D721Med (cell line): ENCODE results near the gene KRTAP1-3.

Experiments
- DNase-seq: peaks from one replicate; pipeline ENCODE4 v3.0.0; 2011; ENCODE audit warnings: low spot score; ENCODE audit not compliant: insufficient read length
- FAIRE-seq: peaks from 2 replicates; lab custom pipeline; 2011; peaks lifted over from hg19 to GRCh38; lab: Jason Lieb, UNC
- CTCF ChIP-seq: IDR thresholded peaks from 2 replicates; pipeline ENCODE4 v1.5.1; 2012; ENCODE audit warnings: mild to moderate bottlenecking, control low read depth; ENCODE audit not compliant: insufficient read depth; ENCODE audit errors: missing control alignments

Gene KRTAP1-3

GRCh38 chr17:41019415-41019814, 15.3 kb downstream of the KRTAP1-3 start:
- no peak for DNase-seq
- FAIRE-seq = no peak
- no peak for TF ChIP-seq CTCF

- DNase-seq (no peak), FAIRE-seq (no peak)
- TF ChIP-seq CTCF = no peak
These were observed 16.1 kb downstream of the KRTAP1-3 start for GRCh38 chr17:41018541-41018940.

GRCh38 chr17:41016578-41017215, 18.0 kb downstream of the KRTAP1-3 start:
- FAIRE-seq (no peak), DNase-seq (no peak)
- TF ChIP-seq CTCF = no peak

GRCh38 chr17:41015454-41015853, 19.2 kb downstream of the KRTAP1-3 start:
- no peak for TF ChIP-seq CTCF
- DNase-seq (no peak), FAIRE-seq (no peak)

- DNase-seq (no peak), FAIRE-seq (no peak)
These were observed 21.1 kb downstream of the KRTAP1-3 start for GRCh38 chr17:41013606-41014005.

GRCh38 chr17:41013181-41013580, 21.5 kb downstream of the KRTAP1-3 start:
- FAIRE-seq (no peak), DNase-seq (no peak)
- no peak for TF ChIP-seq CTCF

More at GRCh38 chr17:41013606-41014005, 21.1 kb downstream of the KRTAP1-3 start:
- no peak for TF ChIP-seq CTCF

GRCh38 chr17:41012326-41013120, 22.2 kb downstream of the KRTAP1-3 start:
- DNase-seq (no peak), FAIRE-seq (no peak)
- no peak for TF ChIP-seq CTCF
